GM23338 (cell line): Measurements from ENCODE around the gene DDX23. TPM values are rescaled to one million over a fixed set of nuclear protein-coding genes. Genes with fewer than 3 reads are reported as not detected.
A peak's percentile ranks its signal among the peaks of the same experiment; 100 is the strongest.

Experiments used
- ATAC-seq: fragments of 200-7000 bp; cut with Tn5 transposase; 3 replicates; pipeline ENCODE4 v1.9.1; 2020
- DNase-seq: peaks from one replicate; pipeline ENCODE4 v3.0.0-alpha.2; 2015; ENCODE audit warnings: low spot score
- H2AFZ ChIP-seq: fragments of 200-600 bp; sonication (generic); 2 replicates; pipeline ENCODE4 v1.8.0; 2016; ENCODE audit warnings: antibody characterized with exemption, mild to moderate bottlenecking, moderate library complexity
- H3F3A ChIP-seq: fragments of 200-600 bp; sonication (generic); replicated peaks from 2 replicates; pipeline ENCODE4 v1.8.0; 2017; ENCODE audit warnings: antibody characterized with exemption, mixed run types, low read depth
- H3K27ac ChIP-seq: fragments of 200-600 bp; sonication (generic); 2 replicates; pipeline ENCODE4 v1.6.1; 2016; ENCODE audit warnings: low read depth
- H3K27me3 ChIP-seq: fragments of 200-600 bp; sonication (generic); 2 replicates; pipeline ENCODE4 v1.8.0; 2016; ENCODE audit warnings: mild to moderate bottlenecking, mixed run types, moderate library complexity; ENCODE audit not compliant: insufficient read depth
- H3K36me3 ChIP-seq: fragments of 200-600 bp; sonication (generic); 2 replicates; pipeline ENCODE4 v1.8.0; 2016; ENCODE audit warnings: mild to moderate bottlenecking; ENCODE audit not compliant: insufficient read depth
- H3K4me1 ChIP-seq: fragments of 200-600 bp; sonication (generic); 2 replicates; pipeline ENCODE4 v1.8.0; 2016; ENCODE audit warnings: mild to moderate bottlenecking, moderate library complexity; ENCODE audit not compliant: insufficient read depth
- H3K4me2 ChIP-seq: fragments of 200-600 bp; sonication (generic); 2 replicates; pipeline ENCODE4 v1.7.1; 2017; ENCODE audit warnings: mixed run types
- H3K4me3 ChIP-seq: fragments of 200-600 bp; sonication (generic); 2 replicates; pipeline ENCODE4 v1.6.1; 2016; ENCODE audit warnings: mixed run types
- H3K79me2 ChIP-seq: fragments of 200-600 bp; sonication (generic); replicated peaks from 2 replicates; pipeline ENCODE4 v1.8.0; 2017; ENCODE audit warnings: mild to moderate bottlenecking; ENCODE audit not compliant: insufficient read depth
- H3K9me2 ChIP-seq: fragments of 200-600 bp; sonication (generic); 2 replicates; pipeline ENCODE4 v1.8.0; 2017; ENCODE audit not compliant: insufficient read depth
- H4K20me1 ChIP-seq: fragments of 200-600 bp; sonication (generic); replicated peaks from 2 replicates; pipeline ENCODE4 v1.8.0; 2017; ENCODE audit warnings: mild to moderate bottlenecking; ENCODE audit not compliant: insufficient read depth
- H3K27ac Mint-ChIP-seq: 2 replicates; pipeline ENCODE4 v1.8.0; 2020; ENCODE audit warnings: inconsistent platforms, mild to moderate bottlenecking, moderate library complexity, mixed read lengths
- H3K27me3 Mint-ChIP-seq: 3 replicates; pipeline ENCODE4 v1.8.0; 2022; ENCODE audit warnings: low read depth, mild to moderate bottlenecking, moderate library complexity, mixed read lengths, inconsistent platforms; ENCODE audit not compliant: insufficient read depth, poor library complexity
- H3K36me3 Mint-ChIP-seq: 3 replicates; pipeline ENCODE4 v1.8.0; 2021; ENCODE audit warnings: low read depth, mild to moderate bottlenecking, inconsistent platforms, moderate library complexity, mixed read lengths
- H3K4me1 Mint-ChIP-seq: 3 replicates; pipeline ENCODE4 v1.8.0; 2020; ENCODE audit warnings: mild to moderate bottlenecking, inconsistent platforms, mixed read lengths
- H3K4me3 Mint-ChIP-seq: 3 replicates; pipeline ENCODE4 v1.8.0; 2021; ENCODE audit warnings: moderate library complexity, mild to moderate bottlenecking, inconsistent platforms, mixed read lengths
- H3K9me3 Mint-ChIP-seq: 3 replicates; pipeline ENCODE4 v1.8.0; 2020; ENCODE audit warnings: moderate library complexity, mild to moderate bottlenecking, inconsistent platforms, mixed read lengths
- JUNB ChIP-seq: IDR thresholded peaks from one replicate; pipeline ENCODE4 v1.6.1; 2016; ENCODE audit warnings: antibody characterized with exemption; ENCODE audit not compliant: unreplicated experiment
- POLR2AphosphoS5 ChIP-seq: IDR thresholded peaks from 2 replicates; pipeline ENCODE4 v1.6.1; 2016; ENCODE audit warnings: antibody characterized with exemption, low read depth
- STAT1 ChIP-seq: IDR thresholded peaks from one replicate; pipeline ENCODE4 v1.6.1; 2016; ENCODE audit warnings: antibody characterized with exemption; ENCODE audit not compliant: unreplicated experiment
- ZNF331 ChIP-seq: fragments of 250-450 bp; sonication (Bioruptor Pico); IDR thresholded peaks from 2 replicates; pipeline ENCODE4 v1.5.0; 2020; ENCODE audit warnings: low read depth, mild to moderate bottlenecking, moderate library complexity
- polyA plus RNA-seq: library from polyadenylated mRNA; unstranded; fragments of >200 nt; fragmentation: Nextera tagmentation; extraction: Ambion mirVana; gene quantifications from 2 replicates; pipeline ENCODE4 v1.2.1, GENCODE V29; 2016
- total RNA-seq: library from RNA; depleted of rRNA; stranded (reverse); fragments of >200 nt; shearing (Covaris generic); gene quantifications from 2 replicates; pipeline ENCODE4 v1.2.3, GENCODE V29; 2014
- TF ChIP-seq, protein P1 (sequence below), 2 experiments: fragments of 200-600 bp in 1 of 2; sonication (generic) in 1 of 2; conservative IDR thresholded peaks; 2 replicates each; pipeline versions ENCODE4 v1.5.1 to v1.6.1; 2016 to 2017; ENCODE audit warnings: antibody characterized with exemption in 2 of 2, low read depth in 2 of 2, mild to moderate bottlenecking in 2 of 2, moderate library complexity in 1 of 2
- TF ChIP-seq, protein P2 (sequence below): IDR thresholded peaks from 2 replicates; pipeline ENCODE4 v1.6.1; 2016; ENCODE audit warnings: antibody characterized with exemption
- TF ChIP-seq, protein P3 (sequence below): IDR thresholded peaks from one replicate; pipeline ENCODE4 v1.6.1; 2018; ENCODE audit warnings: antibody characterized with exemption; ENCODE audit not compliant: unreplicated experiment

DDX23 gene
- total and polyA plus RNA-seq, 2 experiments from 2014 or later = 31.7 to 78.5 TPM

DNA sequence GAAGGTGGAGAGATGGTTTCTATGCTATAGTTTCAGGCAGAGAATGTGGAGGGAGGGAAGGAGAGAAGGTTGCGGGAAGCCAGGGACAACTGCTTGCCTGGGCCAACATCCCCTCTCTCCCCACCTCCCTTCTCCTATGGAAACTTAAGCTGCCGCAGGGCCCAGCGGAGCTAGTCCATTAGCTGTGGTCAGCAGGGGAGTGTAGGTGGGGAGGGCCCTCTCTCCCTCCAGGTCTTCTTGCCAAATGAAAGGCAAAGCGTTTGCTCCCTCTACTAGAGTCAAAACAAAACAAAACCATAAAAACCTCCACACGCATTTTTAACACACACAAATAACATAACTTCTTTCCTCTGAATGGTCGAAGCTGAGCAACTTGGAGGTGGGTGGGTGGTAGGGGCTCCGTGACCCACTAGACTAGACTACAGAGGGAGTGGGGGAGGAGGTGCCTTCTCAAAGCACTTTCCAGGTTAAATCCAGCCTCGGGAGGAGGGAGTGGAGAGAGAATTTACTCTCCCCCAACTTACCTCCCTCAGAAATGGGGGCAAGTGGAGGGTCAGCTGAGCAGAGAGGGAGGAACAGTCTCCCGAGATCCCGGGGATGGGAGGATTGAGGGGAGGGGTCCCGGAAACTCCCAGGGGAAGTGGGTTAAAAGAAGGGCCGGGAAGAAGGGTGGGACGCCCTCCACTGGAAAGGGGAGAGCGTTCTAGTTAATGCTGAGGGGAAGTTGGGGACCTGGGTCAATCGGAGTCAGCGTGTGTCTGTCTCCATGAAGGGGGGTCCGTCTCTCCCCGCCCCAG, 38.3 kb downstream of the DDX23 start:
- Histone ChIP-seq H3K79me2 (no peaks in the 10 kb centered on the region), H3F3A (no peaks in the 10 kb centered on the region; the same call in 1 of the 2 replicates), H3K4me2 (peak overlapping the region; percentile 97), H3K27ac (no peak overlapping the region), H3K27me3 (peaks cover 76% of the 10 kb centered on the region), H3K9me2 (no peaks in the 10 kb centered on the region), H3K4me1 (peaks cover 17% of the 10 kb centered on the region; the same call in 1 of the 2 replicates), H3K4me3 (peak overlapping the region; percentile 97), H4K20me1 (no peaks in the 10 kb centered on the region), H3K36me3 (no peaks in the 10 kb centered on the region), H2AFZ (peak overlapping the region; percentile 99)
- DNase-seq (peak; percentile 89), ATAC-seq (peak; percentile 19)
- Mint-ChIP-seq H3K27me3 (peaks cover 62% of the 10 kb centered on the region), H3K4me1 (peaks cover 37% of the 10 kb centered on the region), H3K9me3 (no peaks in the 10 kb centered on the region), H3K27ac (no peak overlapping the region), H3K4me3 (peak overlapping the region; percentile 93), H3K36me3 (no peaks in the 10 kb centered on the region)
- no peak for TF ChIP-seq ZNF331 (CRISPR knock-in tag)
- TF ChIP-seq, protein P1, sequence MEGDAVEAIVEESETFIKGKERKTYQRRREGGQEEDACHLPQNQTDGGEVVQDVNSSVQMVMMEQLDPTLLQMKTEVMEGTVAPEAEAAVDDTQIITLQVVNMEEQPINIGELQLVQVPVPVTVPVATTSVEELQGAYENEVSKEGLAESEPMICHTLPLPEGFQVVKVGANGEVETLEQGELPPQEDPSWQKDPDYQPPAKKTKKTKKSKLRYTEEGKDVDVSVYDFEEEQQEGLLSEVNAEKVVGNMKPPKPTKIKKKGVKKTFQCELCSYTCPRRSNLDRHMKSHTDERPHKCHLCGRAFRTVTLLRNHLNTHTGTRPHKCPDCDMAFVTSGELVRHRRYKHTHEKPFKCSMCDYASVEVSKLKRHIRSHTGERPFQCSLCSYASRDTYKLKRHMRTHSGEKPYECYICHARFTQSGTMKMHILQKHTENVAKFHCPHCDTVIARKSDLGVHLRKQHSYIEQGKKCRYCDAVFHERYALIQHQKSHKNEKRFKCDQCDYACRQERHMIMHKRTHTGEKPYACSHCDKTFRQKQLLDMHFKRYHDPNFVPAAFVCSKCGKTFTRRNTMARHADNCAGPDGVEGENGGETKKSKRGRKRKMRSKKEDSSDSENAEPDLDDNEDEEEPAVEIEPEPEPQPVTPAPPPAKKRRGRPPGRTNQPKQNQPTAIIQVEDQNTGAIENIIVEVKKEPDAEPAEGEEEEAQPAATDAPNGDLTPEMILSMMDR (conservative IDR thresholded peaks at IDR 0.05; ENCODE audit: low read depth in 2 of 2) = peak in 1 of 2 experiments; percentile 23; a peak in 1 of 4 replicates

DNA sequence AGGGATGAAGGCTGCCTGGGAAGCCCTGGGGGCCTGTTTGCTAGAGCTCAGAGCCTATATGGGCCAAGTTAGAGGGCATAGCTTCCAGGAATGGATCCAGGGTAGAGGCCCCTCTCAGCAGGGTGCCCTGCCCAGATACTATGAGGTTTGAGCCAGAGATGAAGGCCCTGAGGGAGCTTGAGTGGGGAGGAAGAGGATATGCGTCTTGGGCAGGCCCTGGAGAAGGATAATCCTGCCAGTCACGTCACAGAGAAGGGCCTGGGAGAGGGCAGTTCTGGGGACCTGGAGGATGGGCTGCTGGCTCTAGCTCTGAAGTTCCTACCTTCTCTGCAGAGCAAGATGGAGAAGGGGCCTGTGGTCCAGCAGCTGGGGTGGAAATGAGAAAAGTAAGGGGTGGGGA, 39.6 kb downstream of the DDX23 start:
- no peak overlapping the region for H3K27ac Mint-ChIP-seq
- Histone ChIP-seq H3K9me2 (no peaks in the 10 kb centered on the region), H3F3A (no peaks in the 10 kb centered on the region; the same call in 1 of the 2 replicates), H3K27ac (no peak overlapping the region), H3K4me3 (0 out of 2 replicates have a peak overlapping the region, but pooled peaks have one; percentile 97), H3K4me2 (peak overlapping the region; percentile 97), H2AFZ (peak overlapping the region; percentile 99; the same call in 1 of the 2 replicates), H4K20me1 (no peaks in the 10 kb centered on the region), H3K79me2 (no peaks in the 10 kb centered on the region), H3K4me1 (peaks cover 17% of the 10 kb centered on the region; the same call in 1 of the 2 replicates), H3K27me3 (peaks cover 67% of the 10 kb centered on the region), H3K36me3 (no peaks in the 10 kb centered on the region)
- no peaks in the 10 kb centered on the region for H3K36me3 Mint-ChIP-seq
- H3K27me3 Mint-ChIP-seq = peaks cover 54% of the 10 kb centered on the region
- DNase-seq = no peak
- H3K9me3 Mint-ChIP-seq = no peaks in the 10 kb centered on the region
- peak overlapping the region; percentile 93 for H3K4me3 Mint-ChIP-seq
- peaks cover 33% of the 10 kb centered on the region for H3K4me1 Mint-ChIP-seq
- ATAC-seq = no peak
- TF ChIP-seq JUNB (no peak), STAT1 (no peak), POLR2AphosphoS5 (no peak)
- TF ChIP-seq, protein P2, sequence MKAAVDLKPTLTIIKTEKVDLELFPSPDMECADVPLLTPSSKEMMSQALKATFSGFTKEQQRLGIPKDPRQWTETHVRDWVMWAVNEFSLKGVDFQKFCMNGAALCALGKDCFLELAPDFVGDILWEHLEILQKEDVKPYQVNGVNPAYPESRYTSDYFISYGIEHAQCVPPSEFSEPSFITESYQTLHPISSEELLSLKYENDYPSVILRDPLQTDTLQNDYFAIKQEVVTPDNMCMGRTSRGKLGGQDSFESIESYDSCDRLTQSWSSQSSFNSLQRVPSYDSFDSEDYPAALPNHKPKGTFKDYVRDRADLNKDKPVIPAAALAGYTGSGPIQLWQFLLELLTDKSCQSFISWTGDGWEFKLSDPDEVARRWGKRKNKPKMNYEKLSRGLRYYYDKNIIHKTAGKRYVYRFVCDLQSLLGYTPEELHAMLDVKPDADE = no peak
- TF ChIP-seq, protein P3, sequence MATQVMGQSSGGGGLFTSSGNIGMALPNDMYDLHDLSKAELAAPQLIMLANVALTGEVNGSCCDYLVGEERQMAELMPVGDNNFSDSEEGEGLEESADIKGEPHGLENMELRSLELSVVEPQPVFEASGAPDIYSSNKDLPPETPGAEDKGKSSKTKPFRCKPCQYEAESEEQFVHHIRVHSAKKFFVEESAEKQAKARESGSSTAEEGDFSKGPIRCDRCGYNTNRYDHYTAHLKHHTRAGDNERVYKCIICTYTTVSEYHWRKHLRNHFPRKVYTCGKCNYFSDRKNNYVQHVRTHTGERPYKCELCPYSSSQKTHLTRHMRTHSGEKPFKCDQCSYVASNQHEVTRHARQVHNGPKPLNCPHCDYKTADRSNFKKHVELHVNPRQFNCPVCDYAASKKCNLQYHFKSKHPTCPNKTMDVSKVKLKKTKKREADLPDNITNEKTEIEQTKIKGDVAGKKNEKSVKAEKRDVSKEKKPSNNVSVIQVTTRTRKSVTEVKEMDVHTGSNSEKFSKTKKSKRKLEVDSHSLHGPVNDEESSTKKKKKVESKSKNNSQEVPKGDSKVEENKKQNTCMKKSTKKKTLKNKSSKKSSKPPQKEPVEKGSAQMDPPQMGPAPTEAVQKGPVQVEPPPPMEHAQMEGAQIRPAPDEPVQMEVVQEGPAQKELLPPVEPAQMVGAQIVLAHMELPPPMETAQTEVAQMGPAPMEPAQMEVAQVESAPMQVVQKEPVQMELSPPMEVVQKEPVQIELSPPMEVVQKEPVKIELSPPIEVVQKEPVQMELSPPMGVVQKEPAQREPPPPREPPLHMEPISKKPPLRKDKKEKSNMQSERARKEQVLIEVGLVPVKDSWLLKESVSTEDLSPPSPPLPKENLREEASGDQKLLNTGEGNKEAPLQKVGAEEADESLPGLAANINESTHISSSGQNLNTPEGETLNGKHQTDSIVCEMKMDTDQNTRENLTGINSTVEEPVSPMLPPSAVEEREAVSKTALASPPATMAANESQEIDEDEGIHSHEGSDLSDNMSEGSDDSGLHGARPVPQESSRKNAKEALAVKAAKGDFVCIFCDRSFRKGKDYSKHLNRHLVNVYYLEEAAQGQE = no peak
